NCI-H748 (cell line): ENCODE measurements around the gene UVSSA.
A peak's percentile ranks its signal among the peaks of the same experiment; 100 is the strongest.

Experiments used
- DNase-seq: peaks from one replicate; lab custom pipeline; 2025; ENCODE audit not compliant: unreplicated experiment; lab: John Stamatoyannopoulos, UW

UVSSA gene

DNA sequence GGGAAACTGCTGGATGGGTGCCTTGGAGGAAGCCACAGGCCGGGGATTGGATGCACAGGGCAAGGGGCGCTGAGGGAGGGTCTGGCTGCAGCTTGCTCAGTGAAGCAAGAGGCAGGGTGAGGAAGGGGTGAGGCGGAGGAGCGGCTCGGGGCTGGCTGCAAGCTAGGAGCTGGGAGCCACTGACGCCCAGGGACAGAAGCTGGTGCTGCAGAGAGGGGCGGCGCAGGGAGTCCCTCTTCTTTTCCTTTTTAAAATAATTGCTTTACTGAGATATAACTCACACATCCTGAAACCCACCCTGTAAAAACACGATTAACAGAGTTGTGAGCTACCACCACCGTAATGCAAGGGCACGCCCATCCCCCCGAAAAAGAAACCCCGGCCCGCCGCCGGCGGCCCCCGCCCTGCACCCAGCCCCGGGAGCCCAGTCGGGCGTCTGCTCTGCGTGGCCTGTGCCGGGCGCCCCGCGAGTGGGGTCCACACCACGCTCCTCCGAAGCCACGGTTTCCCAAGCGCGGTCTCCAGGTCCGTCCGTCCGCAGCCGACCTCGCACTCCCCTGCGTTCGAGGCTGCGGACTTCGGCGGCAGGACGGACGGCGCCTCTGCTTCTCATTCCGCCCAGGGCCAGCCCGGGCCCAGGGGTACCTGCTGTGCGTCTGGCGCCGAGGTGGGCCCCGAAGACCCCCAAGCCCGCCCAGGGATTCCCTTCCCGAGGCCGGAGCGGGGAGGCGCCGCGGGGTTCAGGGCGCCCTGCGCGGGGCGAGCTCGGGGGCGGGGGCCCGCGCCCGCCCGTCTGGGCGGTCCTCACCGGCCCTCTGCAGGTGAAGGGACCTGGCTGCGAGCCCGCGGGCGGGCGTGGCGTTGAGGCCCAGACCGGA, 866 bp upstream of the UVSSA start:
- peak; percentile 45 for DNase-seq

DNA sequence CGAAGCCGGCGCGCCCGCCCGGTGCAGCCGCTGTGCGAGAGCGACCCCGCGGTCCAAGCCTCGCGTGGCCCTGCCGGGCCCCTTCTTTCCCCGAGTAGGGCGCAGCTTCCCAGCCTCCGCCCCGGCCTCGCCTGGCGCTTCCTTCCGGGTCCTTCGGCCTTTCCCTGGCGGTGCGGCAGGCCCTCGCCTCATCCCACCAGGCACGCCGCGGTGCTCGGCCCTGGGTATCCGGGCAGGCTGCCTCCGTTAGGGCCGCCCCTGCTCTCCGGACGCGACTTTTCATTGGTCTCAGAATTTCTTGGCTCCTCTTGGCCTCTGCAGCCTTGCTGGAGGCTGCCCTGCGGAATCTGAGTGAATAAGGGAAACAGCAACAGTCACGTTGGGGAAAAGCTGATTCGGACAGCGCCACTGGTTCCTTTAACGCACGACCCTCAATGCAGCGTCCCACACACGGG, 429 bp downstream of the UVSSA start:
- peak; percentile 52 for DNase-seq

DNA sequence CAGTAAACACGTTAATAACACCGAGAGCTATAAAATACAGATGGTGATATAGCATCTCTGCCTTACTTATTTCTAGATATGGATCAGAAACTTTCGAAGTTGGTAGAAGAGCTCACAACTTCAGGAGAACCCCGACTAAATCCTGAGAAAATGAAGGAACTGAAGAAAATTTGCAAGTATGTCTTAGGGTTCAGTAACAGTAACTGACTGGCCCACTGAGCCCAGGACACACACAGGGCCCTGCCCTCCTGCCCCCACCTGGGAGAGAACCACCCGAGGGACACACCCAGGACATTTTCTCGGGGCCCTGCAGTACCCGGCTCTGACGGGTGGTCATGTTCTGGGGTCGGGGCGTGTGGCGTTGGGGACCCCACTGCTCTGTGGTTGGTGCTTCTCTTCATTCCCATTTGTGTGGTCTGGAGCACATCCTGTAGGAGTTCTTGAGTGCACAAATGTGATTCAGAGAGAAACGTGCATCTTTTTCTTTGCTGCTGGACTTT, 1.1 kb downstream of the UVSSA start:
- no peak for DNase-seq

DNA sequence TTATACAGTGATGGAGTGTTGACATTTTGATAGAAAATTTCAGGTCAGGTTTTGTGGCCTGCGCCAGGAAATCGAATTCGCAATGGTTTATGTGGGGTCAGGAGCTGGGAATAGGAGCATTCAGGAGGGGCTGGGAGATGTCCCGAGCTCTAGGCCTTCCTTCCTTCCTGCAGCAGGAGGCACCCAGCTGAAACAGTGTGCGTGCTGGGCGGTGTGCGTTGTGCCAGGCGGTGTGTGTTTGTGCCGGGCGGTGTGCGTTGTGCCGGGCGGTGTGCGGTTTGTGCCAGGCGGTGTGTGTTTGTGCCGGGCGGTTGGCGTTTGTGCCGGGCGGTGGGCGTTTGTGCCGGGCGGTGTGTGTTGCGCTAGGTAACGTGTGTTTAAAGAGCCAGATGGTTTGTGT, 1.7 kb downstream of the UVSSA start:
- DNase-seq: no peak

DNA sequence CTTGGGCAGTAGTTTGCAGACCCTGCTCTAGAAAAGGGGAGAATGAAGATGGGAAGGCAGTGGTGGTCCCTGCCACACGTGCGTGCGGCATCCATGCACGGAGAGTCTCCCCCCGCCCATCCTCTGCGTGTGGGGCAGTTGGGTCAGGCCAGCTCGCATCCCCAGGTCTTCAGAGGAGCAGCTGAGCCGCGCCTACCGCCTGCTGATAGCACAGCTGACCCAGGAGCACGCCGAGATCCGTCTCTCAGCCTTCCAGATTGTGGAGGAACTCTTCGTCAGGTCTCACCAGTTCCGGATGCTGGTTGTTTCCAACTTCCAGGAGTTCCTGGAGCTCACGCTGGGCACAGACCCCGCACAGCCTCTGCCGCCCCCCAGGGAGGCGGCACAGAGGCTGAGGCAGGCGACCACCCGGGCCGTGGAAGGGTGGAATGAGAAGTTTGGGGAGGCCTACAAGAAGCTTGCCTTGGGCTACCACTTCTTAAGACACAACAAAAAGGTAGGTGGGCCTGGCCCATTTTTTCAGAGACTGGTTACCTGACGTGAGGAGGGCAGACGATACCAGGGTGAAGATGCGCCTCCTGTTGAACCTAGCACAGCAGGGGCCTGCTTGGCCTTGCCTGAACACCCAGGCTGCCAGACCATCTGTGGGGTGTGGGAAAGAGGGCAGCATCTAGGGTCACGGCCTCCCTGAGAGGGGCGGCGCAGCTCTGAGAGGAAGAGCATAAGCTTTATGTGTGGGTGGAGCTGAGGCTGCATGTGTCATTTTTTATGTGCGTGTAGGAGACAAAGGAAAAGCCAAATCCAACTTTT, 2.6 kb downstream of the UVSSA start:
- DNase-seq: no peak

DNA sequence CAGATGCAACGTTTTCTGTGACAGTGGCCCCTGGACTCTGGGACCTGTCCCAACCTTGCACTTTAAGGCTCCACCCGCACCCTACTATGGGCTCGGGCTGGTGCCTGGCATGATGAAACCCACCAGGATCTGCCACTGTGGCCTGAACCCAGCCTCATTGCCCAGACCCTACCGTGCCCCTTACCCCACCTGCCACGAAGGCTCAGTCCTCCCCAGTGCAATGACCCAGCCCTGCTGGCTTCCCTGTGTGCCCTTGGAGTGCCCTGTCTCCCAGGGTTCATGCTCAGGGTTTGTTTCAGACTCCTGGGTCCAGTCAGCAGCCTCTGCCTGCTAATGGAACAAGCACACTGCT, 3.1 kb downstream of the UVSSA start:
- no peak for DNase-seq

DNA sequence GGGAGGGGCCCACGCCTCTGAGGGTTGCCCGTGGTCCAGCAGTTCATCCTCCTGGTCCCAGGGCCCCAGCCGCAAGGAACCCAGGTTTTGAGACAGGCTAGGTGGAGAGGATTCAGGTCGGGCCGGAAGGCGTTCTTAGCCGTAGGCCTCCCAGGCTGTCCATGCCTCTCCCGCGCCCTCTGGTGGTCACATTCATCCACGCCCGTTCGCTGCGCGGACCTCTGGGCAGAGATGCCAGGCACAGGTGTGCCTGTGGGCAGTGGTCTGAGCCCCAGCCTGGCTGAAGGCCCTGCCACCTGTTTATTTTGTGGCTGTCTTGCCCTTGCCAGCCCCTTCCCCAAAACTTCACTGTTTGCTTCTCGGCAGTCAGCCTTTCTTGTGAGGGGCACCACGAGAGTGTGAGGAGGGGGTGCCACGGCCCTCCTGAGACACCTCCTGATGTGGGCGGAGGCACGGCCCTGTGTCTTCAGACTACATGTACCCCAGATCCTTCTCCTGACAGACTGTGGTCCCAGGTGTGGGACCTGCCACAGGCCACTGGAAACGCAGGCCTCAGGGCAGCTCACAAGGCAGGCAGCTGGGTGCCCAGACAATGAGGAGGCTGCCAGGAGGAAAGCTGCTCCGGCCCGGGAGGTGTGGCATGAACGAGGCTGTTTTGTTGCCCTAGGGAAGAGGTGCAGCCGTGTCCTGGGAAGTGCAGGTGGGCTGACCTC, 5.0 kb downstream of the UVSSA start:
- DNase-seq: no peak

DNA sequence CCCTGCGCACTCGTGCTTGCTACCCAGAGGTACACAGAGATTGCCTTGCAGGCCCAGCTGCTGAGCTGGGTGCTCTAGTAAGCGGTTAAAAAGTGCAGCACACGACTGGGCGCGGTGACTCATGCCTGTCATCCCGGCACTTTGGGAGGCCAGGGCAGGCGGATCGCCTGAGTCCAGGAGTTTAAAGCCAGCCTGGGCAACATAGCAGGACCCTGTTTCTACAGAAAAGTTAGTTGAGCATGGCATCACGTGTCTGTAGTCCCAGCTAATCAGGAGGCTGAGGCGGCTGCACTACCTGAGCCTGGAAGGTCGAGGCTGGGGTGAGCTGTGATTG, 5.5 kb downstream of the UVSSA start:
- no peak for DNase-seq

DNA sequence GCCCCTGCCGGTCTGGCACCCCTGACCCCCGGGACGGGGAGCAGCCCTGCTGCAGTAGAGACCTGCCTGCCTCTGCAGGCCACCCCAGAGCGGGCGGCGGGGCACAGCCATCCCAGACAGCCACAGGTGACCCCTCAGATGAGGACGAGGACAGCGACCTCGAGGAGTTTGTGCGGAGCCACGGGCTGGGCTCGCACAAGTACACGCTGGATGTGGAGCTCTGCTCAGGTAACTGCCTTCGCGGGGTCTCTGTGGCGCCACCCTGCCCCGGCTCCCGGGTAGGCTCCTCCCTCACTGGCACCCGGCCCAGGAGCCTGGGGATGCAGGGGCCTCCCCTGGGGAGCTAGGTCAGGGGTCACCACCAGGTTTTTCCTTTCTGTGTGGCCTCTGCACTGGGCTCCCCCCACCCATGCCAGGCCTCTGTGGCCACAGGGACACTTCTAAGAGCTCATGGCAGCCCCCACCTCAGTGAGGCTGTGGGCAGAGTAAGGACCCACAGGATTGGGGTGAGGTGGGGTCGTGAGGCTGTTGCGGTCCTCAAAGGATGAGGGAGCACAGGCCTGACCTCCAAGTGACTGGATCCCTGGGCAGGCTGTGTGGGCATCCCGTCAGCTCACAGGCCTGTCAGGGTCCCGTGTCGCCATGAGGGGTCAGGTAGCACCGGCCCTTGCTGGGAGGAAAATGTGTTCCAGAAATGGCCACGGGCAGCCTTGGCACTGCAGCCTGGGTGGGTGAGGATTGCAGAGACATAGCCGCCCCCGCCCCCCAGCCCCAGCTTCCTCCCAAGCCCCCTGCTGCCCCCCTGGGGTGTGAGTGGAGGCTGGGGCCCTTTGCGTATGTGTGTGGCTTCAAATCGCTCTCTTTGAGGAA, 6.4 kb downstream of the UVSSA start:
- no peak for DNase-seq

DNA sequence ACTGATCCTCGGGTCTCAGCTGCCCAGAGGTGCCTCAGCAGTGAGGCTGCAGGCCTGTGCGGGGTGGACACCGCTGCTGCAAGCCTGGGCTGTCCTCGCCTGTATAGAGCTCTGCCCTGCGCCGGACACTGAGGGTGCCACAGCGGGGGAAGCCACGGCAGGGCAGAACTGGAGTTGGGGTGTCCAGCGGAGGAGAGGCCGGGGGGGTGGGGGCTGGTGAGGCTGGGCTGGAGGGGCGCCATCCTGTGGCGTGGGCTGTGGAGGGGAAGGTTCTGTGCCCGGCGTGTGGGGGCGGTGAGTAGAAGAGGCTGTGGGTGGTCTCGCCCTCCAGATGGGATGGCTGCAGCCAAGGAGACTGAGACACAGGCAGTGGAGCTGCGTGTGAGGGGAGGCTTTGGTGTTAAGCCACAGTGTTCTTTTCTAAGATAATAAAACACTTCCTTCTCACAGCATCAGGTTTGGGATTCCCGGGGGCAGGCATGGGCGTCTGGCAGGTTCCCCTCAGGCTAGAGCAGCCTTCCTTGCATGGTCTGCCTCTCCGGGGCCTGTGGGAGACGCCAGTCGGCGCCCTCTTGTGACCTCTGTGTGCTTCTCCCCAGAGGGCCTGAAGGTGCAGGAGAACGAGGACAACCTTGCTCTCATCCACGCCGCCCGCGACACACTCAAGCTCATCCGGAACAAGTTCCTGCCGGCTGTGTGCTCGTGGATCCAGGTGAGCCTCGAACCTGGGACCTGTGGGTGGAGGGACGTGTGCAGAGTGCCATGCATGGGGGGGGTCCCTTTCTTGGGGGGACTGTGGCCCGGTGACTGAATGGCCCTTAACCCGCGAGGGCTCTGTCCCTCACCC, 7.4 kb downstream of the UVSSA start:
- no peak for DNase-seq

DNA sequence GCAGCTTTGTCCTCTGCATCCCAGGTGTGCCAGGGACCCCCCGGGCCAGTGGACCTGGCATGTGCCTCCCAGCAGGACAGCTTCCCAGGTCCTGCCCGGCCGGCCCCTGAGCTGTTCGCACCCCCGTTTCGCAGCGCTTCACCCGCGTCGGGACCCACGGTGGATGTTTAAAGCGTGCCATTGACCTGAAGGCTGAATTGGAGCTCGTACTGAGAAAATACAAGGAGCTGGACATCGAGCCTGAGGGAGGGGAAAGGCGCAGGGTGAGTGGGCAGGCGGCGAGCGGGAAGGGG, 7.9 kb downstream of the UVSSA start:
- no peak for DNase-seq

DNA sequence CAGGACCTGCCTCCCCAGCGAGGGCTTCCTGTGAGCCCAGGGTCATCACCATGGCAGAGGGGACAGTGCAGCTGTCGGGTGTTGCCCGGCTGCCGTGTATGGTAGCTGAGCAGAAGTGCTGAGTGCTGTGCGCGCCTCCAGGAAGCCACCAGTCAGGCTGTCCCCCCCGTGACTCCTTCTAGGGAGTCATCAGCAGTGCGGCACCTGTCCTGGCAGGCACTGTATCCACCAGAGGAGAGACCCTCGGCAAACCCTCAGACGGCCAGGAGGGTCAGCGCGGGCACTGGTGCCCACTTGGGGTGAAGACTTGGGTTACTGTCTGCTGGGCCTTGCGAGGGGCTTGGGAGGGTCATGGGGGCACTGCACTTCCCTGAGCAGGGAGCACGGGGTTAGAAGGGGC, 8.4 kb downstream of the UVSSA start:
- no peak for DNase-seq

DNA sequence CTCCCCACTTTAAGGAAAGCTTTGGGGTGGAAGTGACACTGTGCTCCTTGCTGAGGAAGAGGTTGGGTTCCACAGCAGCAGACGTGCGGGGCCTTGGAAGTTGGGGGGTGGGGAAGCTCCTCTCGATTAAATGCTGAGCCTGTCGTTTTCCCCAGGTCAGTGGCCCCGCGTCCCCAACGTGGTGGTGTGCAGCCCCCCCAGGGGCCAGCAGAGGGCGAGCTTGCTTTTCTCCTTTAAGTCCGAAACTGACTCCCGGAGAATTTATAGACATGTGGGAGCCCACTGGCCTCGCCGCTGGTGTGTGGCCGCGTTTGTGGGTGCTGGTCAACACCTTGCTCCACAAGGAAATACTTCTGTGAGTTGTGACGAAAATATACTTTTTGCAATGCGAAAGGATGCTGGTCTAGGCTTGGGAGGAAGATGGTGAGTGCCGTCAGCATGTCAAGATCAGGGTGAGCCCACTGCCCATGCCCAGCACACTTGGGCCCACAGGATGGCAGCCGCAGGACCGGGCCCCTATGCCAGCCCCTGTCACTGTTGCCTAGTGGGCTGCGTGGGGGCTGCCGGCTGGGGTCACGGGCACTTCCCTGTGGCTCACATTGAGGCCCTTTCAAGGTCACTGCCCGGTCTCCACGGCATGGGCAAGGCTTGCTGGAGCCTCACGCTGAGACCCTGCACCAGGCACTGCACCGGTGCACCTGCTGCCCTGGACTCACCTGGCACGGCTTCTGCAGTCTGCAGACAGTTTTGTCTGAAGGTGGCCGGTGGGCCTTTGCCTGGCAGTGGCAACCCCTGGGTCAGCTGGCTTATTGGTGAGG, 9.4 kb downstream of the UVSSA start:
- DNase-seq: peak; percentile 38

DNA sequence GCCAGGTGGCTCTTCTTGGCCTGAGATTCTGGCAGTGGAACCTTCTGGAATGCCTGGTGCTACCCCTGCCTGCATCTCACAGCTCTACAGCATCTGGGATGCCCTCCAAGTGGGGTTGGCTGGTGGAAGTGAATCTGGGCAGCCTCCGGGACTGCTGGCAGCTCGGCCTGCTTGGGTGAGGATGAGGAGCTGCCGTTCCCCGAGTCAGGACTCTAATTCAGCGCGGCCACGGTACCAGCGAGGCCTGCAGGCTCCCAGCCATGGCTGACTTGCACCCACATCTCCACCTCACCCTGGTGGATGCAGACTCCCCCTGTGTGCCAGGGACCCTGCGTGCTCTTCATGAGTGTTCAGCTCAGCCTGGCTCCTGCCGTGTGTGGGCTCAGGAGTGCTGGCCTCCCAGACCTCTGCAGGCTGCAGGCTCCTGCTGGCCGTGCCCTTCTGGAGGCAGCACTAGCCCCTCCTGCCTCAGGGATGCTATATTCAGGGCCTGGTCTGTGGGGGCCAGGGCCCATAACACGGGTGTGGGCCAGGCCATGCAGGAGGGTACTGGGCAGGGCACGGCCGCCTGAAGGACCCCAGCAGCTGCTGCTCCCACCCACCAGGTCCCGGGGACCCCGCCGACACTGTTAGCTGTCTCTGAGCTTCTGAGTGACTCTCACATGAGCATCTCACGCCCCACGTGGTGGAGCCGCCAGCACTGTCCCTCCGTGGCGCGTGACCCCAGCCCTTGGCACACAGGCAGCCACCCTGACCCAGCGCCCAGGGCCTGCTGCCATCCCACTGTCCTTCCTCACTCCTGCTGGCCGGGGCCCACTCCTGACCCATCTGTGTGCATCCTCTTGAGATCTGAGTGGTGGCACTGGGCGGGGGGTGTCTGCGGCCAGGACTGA, 10.6 kb downstream of the UVSSA start:
- no peak for DNase-seq

DNA sequence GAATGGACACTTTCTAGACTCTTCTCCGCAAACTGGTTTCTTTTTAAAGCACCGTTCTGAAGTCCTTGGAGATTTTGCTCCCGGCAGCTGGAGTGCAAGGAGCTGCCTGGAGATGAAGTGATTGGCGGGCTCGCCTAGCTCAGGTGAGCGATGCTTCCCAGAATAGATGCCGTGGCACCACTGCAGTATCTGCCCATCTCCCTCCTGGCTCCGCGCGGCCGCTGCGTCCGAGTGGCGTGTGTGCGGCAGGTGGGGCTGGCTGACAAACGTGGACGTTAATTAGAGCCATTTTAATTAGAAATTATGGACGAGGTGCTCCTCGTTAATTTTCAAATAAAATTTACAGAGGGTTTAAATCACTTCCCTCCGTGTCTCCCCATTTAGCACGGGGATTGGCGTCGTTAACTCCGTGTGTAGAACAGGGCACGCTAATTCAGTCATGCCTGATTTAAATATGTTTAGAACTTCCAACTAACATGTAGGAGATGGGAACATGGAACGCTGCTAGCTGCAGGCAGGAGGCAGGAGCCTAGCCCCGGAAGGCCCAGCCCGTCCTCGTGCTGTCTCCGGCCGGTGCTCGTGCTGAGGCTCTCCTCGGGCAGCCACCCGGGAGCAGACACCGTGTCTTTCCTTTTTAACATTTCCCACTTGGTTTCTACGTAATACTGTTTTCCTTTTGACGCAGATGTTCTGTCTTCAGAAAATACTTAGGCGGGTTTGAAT, 11.6 kb downstream of the UVSSA start:
- DNase-seq: no peak

DNA sequence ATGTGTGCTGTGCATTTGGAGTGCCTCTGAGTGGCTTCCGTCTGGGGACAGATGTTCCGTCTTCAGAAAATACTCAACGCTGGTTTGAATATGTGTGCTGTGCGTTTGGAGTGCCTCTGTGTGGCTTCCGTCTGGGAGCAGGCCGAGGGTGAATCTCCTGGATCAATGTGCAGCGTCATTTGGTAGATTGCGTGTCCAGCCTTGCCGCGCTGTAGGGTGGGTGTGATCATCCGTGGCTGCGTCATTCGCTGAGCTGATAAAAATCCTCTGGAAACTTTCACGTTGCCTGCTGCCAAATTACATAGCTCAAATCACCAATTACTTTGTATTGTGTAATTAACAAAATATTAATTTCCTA, 12.1 kb downstream of the UVSSA start:
- no peak for DNase-seq

DNA sequence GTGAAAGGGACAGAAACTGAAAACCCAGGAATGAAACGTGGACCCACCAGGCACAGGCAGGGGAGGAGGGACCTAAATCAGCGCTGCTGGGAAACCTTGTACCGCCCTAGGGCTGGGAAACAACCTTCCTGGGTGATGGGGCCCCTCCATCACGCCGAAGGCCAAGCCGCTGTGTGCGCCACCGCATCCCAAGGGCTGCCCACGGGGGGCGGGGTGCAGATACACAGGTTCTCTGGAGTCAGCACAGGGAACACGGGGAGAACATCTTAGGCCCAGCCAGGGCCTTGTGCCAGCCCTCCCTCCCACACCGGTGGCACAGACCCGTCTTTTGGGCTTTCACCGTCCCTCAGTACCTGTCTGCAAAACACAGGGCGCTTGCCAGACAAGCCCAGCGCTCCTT, 13.0 kb downstream of the UVSSA start:
- DNase-seq: no peak
